Measurements from ENCODE around the gene LY86.

- TF ChIP-seq CTCF (IDR thresholded peaks at IDR 0.05), result no peak
- TF ChIP-seq POLR2A (IDR thresholded peaks at IDR 0.05), result no peak
Measured at GRCh38 chr6:6682225-6682624, 93.7 kb downstream of the LY86 start.
